Coronary artery (tissue), 2 donors: Measurements from ENCODE around the gene GCFC2.

Experiments
- DNase-seq: peaks from one replicate; pipeline ENCODE4 v3.0.0-alpha.2; 2017; ENCODE audit warnings: low spot score
- H3K27ac ChIP-seq, 2 donors: fragments of 200-600 bp; sonication (generic); one replicate each; pipeline ENCODE4 v1.5.1; 2016 to 2019
- H3K4me3 ChIP-seq: fragments of 200-600 bp; sonication (generic); 2 replicates; pipeline ENCODE4 v1.5.1; 2016; ENCODE audit warnings: mild to moderate bottlenecking, moderate library complexity
- CTCF ChIP-seq: fragments of 200-600 bp; sonication (generic); IDR thresholded peaks from one replicate; pipeline ENCODE4 v1.5.1; 2019; ENCODE audit warnings: antibody characterized with exemption

The GCFC2 gene

GRCh38 chr2:75710577-75711253, at the start of gene GCFC2:
Gene GCFC2 (minus strand): TSS chr2:75710915. CDS start chr2:75710855, 60 bp downstream.
- Histone ChIP-seq H3K27ac (peak within 1 kb of the TSS; percentile 81 to 92), H3K4me3 (peak within 1 kb of the TSS; percentile 81)
- TF ChIP-seq CTCF, result peak; percentile 28
- DNase-seq, result peak; percentile 89

GRCh38 chr2:75752828-75753227, 42.1 kb upstream of the GCFC2 start:
- TF ChIP-seq CTCF, result no peak
- H3K4me3 ChIP-seq, result no peak overlapping the region
- H3K27ac ChIP-seq, result no peak overlapping the region
- DNase-seq, result no peak

- H3K4me3 ChIP-seq, result no peak overlapping the region
- no peak for TF ChIP-seq CTCF
- DNase-seq, result no peak
- H3K27ac ChIP-seq, result no peak overlapping the region
Measured at GRCh38 chr2:75751824-75752468, 41.2 kb upstream of the GCFC2 start.

- Histone ChIP-seq H3K27ac (no peak overlapping the region), H3K4me3 (no peak overlapping the region)
- no peak for TF ChIP-seq CTCF
- no peak for DNase-seq
Measured at GRCh38 chr2:75751360-75751759, 40.6 kb upstream of the GCFC2 start.

- Histone ChIP-seq H3K4me3 (no peak overlapping the region), H3K27ac (no peak overlapping the region)
- no peak for TF ChIP-seq CTCF
- no peak for DNase-seq
Measured at GRCh38 chr2:75737961-75738360, 27.2 kb upstream of the GCFC2 start.

- no peak for TF ChIP-seq CTCF
- H3K27ac ChIP-seq, result no peak overlapping the region
- no peak overlapping the region for H3K4me3 ChIP-seq
- no peak for DNase-seq
Measured at GRCh38 chr2:75736276-75736675, 25.6 kb upstream of the GCFC2 start.

GRCh38 chr2:75729861-75730260, 19.1 kb upstream of the GCFC2 start:
- Histone ChIP-seq H3K4me3 (no peak overlapping the region), H3K27ac (no peak overlapping the region)
- no peak for TF ChIP-seq CTCF
- no peak for DNase-seq
